Esophagus squamous epithelium (tissue), 4 donors: ENCODE data around the gene PECR.

Experiments used
- POLR2A ChIP-seq, 4 donors: fragments of 450-650 bp; IDR thresholded peaks; one replicate each; pipeline ENCODE4 v1.6.1; 2017; ENCODE audit warnings: antibody characterized with exemption in 4 of 4, mild to moderate bottlenecking in 4 of 4, moderate library complexity in 3 of 4
- TF ChIP-seq, protein P1 (sequence below), 6 experiments: fragments of 450-650 bp in 4 of 6; fragments of 200-600 bp in 2 of 6; sonication (generic) in 2 of 6; IDR thresholded peaks; one replicate each; pipeline ENCODE4 v1.5.1; 2016 to 2019; ENCODE audit warnings: antibody characterized with exemption in 6 of 6, mild to moderate bottlenecking in 4 of 6, moderate library complexity in 4 of 6

DNA sequence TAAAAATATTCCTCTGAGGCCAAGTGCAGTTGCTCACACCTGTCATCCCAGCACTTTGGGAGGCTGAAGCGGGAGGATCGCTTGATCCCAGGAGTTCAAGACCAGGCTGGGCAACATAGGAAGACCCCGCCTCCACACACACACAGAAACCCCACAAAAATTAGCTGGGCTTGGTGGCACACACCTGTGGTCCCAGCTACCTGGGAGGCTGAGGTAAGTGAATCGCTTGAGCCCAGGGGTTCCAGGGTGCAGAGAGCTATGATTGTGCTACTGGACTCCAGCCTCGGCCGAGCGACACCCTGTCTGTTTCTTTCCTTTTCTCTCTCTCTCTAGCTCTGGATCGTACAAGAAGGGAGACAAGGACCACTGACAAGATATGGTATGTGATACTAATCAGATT, 25.7 kb upstream of the PECR start:
- TF ChIP-seq, protein P1, sequence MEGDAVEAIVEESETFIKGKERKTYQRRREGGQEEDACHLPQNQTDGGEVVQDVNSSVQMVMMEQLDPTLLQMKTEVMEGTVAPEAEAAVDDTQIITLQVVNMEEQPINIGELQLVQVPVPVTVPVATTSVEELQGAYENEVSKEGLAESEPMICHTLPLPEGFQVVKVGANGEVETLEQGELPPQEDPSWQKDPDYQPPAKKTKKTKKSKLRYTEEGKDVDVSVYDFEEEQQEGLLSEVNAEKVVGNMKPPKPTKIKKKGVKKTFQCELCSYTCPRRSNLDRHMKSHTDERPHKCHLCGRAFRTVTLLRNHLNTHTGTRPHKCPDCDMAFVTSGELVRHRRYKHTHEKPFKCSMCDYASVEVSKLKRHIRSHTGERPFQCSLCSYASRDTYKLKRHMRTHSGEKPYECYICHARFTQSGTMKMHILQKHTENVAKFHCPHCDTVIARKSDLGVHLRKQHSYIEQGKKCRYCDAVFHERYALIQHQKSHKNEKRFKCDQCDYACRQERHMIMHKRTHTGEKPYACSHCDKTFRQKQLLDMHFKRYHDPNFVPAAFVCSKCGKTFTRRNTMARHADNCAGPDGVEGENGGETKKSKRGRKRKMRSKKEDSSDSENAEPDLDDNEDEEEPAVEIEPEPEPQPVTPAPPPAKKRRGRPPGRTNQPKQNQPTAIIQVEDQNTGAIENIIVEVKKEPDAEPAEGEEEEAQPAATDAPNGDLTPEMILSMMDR (IDR thresholded peaks at IDR 0.05) = no peak
- TF ChIP-seq POLR2A (IDR thresholded peaks at IDR 0.05) = no peak
